ENCODE measurements around the gene UST.

UST gene

DNA sequence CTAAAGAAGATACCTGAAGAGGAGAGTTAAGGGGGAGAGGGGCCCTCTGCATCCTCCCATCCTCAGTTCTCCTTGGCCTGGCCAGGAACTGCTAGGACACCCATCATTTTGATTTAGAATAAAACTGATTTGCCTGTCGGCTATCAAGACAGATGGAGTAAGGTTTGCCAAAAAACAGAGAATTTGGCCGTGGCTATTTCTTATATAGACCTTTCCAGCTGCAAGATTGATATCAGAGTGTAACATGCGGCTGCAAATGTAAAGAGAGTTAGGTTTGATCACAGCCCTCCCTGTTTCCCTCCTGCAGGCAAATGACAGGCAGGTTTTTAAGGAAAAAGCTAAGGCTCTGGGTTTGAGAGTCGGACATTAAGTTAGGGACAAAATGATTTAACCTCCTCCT is 344.1 kb downstream of the UST start:
- Histone ChIP-seq H3F3A (ENCODE audit: low read depth) (no peaks in the 10 kb centered on the region), H3K9me3 (ENCODE audit: insufficient read depth, low read depth, low read length) (no peaks in the 10 kb centered on the region), H2AFZ (ENCODE audit: low read length) (no peak overlapping the region), H3K4me1 (ENCODE audit: insufficient read depth, low read length, poor library complexity, severe bottlenecking) (peaks cover 6% of the 10 kb centered on the region), H3K79me2 (ENCODE audit: insufficient read depth, low read length) (no peaks in the 10 kb centered on the region), H3K9ac (ENCODE audit: low read depth, low read length, poor library complexity, severe bottlenecking) (no peak overlapping the region), H3K27me3 (ENCODE audit: insufficient read depth, low read length, poor library complexity, severe bottlenecking) (no peaks in the 10 kb centered on the region), H3K9me2 (replicated peaks; ENCODE audit: low read depth, low read length) (no peaks in the 10 kb centered on the region), H3K4me3 (ENCODE audit: low read length, poor library complexity, severe bottlenecking) (no peak overlapping the region), H3K4me2 (ENCODE audit: low read depth, low read length, poor library complexity, severe bottlenecking) (no peak overlapping the region), H3K36me3 (ENCODE audit: insufficient read depth, low read length) (no peaks in the 10 kb centered on the region), H4K20me1 (ENCODE audit: insufficient read depth, low read length, poor library complexity, severe bottlenecking) (no peaks in the 10 kb centered on the region)
- no peak for TF ChIP-seq EZH2phosphoT487 (IDR thresholded peaks at IDR 0.05; ENCODE audit: borderline replicate concordance)
- TF ChIP-seq, protein P1, sequence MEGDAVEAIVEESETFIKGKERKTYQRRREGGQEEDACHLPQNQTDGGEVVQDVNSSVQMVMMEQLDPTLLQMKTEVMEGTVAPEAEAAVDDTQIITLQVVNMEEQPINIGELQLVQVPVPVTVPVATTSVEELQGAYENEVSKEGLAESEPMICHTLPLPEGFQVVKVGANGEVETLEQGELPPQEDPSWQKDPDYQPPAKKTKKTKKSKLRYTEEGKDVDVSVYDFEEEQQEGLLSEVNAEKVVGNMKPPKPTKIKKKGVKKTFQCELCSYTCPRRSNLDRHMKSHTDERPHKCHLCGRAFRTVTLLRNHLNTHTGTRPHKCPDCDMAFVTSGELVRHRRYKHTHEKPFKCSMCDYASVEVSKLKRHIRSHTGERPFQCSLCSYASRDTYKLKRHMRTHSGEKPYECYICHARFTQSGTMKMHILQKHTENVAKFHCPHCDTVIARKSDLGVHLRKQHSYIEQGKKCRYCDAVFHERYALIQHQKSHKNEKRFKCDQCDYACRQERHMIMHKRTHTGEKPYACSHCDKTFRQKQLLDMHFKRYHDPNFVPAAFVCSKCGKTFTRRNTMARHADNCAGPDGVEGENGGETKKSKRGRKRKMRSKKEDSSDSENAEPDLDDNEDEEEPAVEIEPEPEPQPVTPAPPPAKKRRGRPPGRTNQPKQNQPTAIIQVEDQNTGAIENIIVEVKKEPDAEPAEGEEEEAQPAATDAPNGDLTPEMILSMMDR (conservative IDR thresholded peaks at IDR 0.05; ENCODE audit: low read length) = no peak

DNA sequence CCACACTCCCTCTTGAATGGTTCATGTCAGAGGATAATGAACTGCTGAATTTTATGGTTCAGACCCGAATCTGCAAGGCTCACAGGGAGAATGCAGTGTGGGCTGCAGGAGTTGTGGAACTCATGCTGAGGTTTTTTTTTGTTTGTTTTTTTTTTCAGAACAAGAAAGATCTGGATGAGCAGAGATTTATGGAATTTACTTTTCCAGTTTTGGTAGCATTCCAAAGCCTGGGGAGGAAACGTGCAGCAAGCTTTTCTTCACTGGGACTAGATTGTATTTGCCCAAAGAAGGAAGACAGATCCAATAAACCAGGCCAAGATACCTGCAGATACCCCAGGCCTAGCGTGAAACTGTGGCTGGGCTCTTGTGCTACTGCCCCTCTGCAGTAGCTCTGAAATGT is 346.8 kb downstream of the UST start:
- no peaks in the 10 kb centered on the region for H3K36me3 ChIP-seq (ENCODE audit: insufficient read depth, low read length)
- H3K4me1 ChIP-seq (ENCODE audit: insufficient read depth, low read length, poor library complexity, severe bottlenecking) = peaks cover 9% of the 10 kb centered on the region
- no peak overlapping the region for H3K4me2 ChIP-seq (ENCODE audit: low read depth, low read length, poor library complexity, severe bottlenecking)
- H3K27me3 ChIP-seq (ENCODE audit: insufficient read depth, low read length, poor library complexity, severe bottlenecking) = peaks cover 3% of the 10 kb centered on the region
- no peak overlapping the region for H3K4me3 ChIP-seq (ENCODE audit: low read length, poor library complexity, severe bottlenecking)
- H4K20me1 ChIP-seq (ENCODE audit: insufficient read depth, low read length, poor library complexity, severe bottlenecking) = no peaks in the 10 kb centered on the region
- H3F3A ChIP-seq (ENCODE audit: low read depth) = no peaks in the 10 kb centered on the region
- TF ChIP-seq, protein P1 (conservative IDR thresholded peaks at IDR 0.05; ENCODE audit: low read length) = no peak
- no peak for TF ChIP-seq EZH2phosphoT487 (IDR thresholded peaks at IDR 0.05; ENCODE audit: borderline replicate concordance)
- no peak overlapping the region for H2AFZ ChIP-seq (ENCODE audit: low read length)
- no peaks in the 10 kb centered on the region for H3K79me2 ChIP-seq (ENCODE audit: insufficient read depth, low read length)
- H3K9me2 ChIP-seq (replicated peaks; ENCODE audit: low read depth, low read length) = no peaks in the 10 kb centered on the region
- H3K9me3 ChIP-seq (ENCODE audit: insufficient read depth, low read depth, low read length) = peaks cover 15% of the 10 kb centered on the region
- H3K9ac ChIP-seq (ENCODE audit: low read depth, low read length, poor library complexity, severe bottlenecking) = no peak overlapping the region

DNA sequence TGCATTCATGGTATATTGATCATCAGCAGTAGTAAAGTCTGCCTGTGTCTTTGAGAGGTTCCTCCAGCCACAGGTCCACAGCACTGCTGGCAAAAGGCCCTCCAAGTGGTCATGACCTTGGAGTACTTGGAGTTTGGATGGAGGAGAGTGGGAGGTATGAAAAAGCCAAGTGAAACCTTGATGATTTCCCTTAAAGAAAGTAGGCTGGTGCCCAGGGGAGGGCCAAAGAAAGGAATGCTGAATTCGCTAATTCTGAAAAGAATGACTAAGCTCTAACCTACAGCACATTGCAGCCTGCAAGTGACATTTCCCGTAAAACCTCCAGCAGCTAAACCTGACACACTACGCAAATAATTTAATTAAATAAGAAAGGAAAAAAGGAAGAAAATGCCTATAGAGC is 347.3 kb downstream of the UST start:
- TF ChIP-seq EZH2phosphoT487 (IDR thresholded peaks at IDR 0.05; ENCODE audit: borderline replicate concordance) = no peak
- TF ChIP-seq, protein P1 (conservative IDR thresholded peaks at IDR 0.05; ENCODE audit: low read length) = no peak
- H3K9me2 ChIP-seq (replicated peaks; ENCODE audit: low read depth, low read length) = no peaks in the 10 kb centered on the region
- H3K4me1 ChIP-seq (ENCODE audit: insufficient read depth, low read length, poor library complexity, severe bottlenecking) = peaks cover 9% of the 10 kb centered on the region
- no peak overlapping the region for H2AFZ ChIP-seq (ENCODE audit: low read length)
- no peak overlapping the region for H3K9ac ChIP-seq (ENCODE audit: low read depth, low read length, poor library complexity, severe bottlenecking)
- no peaks in the 10 kb centered on the region for H3F3A ChIP-seq (ENCODE audit: low read depth)
- H3K4me3 ChIP-seq (ENCODE audit: low read length, poor library complexity, severe bottlenecking) = no peak overlapping the region
- H4K20me1 ChIP-seq (ENCODE audit: insufficient read depth, low read length, poor library complexity, severe bottlenecking) = no peaks in the 10 kb centered on the region
- no peak overlapping the region for H3K4me2 ChIP-seq (ENCODE audit: low read depth, low read length, poor library complexity, severe bottlenecking)
- H3K9me3 ChIP-seq (ENCODE audit: insufficient read depth, low read depth, low read length) = peaks cover 20% of the 10 kb centered on the region
- H3K36me3 ChIP-seq (ENCODE audit: insufficient read depth, low read length) = no peaks in the 10 kb centered on the region
- peaks cover 3% of the 10 kb centered on the region for H3K27me3 ChIP-seq (ENCODE audit: insufficient read depth, low read length, poor library complexity, severe bottlenecking)
- no peaks in the 10 kb centered on the region for H3K79me2 ChIP-seq (ENCODE audit: insufficient read depth, low read length)

Data from Loucy (cell line).